ENCODE data around the gene KRT28.
"Not testable (repeated sequence)": the region's sequence is repeated elsewhere in the genome, so short reads cannot be mapped to it uniquely, and the experiment has no call there.

The KRT28 gene

GRCh38 chr17:40818733-40819527 lies 19.2 kb upstream of the KRT28 start:
- peak; percentile 71 to 75 for DNase-seq (ENCODE audit: low read depth in 1 of 2, low spot score in 1 of 2)

GRCh38 chr17:40818343-40818732 lies 18.6 kb upstream of the KRT28 start:
- no peak for DNase-seq (ENCODE audit: low read depth in 1 of 2, low spot score in 1 of 2)

GRCh38 chr17:40817103-40817682 lies 17.4 kb upstream of the KRT28 start:
- DNase-seq (ENCODE audit: low read depth in 1 of 2, low spot score in 1 of 2): no peak

- no peak for DNase-seq (ENCODE audit: low read depth in 1 of 2, low spot score in 1 of 2)
These were observed 16.8 kb upstream of the KRT28 start for GRCh38 chr17:40816569-40816968.

GRCh38 chr17:40815381-40815780 lies 15.6 kb upstream of the KRT28 start:
- DNase-seq (ENCODE audit: low read depth in 1 of 2, low spot score in 1 of 2): no peak

GRCh38 chr17:40814657-40815056 lies 14.9 kb upstream of the KRT28 start:
- DNase-seq (ENCODE audit: low read depth in 1 of 2, low spot score in 1 of 2): not testable (repeated sequence)

GRCh38 chr17:40813804-40814203 lies 14.0 kb upstream of the KRT28 start:
- no peak for DNase-seq (ENCODE audit: low read depth in 1 of 2, low spot score in 1 of 2)

GRCh38 chr17:40812639-40813038 lies 12.9 kb upstream of the KRT28 start:
- no peak for DNase-seq (ENCODE audit: low read depth in 1 of 2, low spot score in 1 of 2)

GRCh38 chr17:40810494-40810893 lies 10.7 kb upstream of the KRT28 start:
- DNase-seq (ENCODE audit: low read depth in 1 of 2, low spot score in 1 of 2): no peak

- no peak for DNase-seq (ENCODE audit: low read depth in 1 of 2, low spot score in 1 of 2)
These were observed 10.1 kb upstream of the KRT28 start for GRCh38 chr17:40809721-40810421.

GRCh38 chr17:40806131-40806530 lies 6.4 kb upstream of the KRT28 start:
- no peak for DNase-seq (ENCODE audit: low read depth in 1 of 2, low spot score in 1 of 2)

GRCh38 chr17:40803617-40804082 lies 3.9 kb upstream of the KRT28 start:
- peak; percentile 51 to 72 for DNase-seq (ENCODE audit: low read depth in 1 of 2, low spot score in 1 of 2)

- no peak for DNase-seq (ENCODE audit: low read depth in 1 of 2, low spot score in 1 of 2)
These were observed 1.4 kb upstream of the KRT28 start for GRCh38 chr17:40801157-40801556.

- no peak for DNase-seq (ENCODE audit: low read depth in 1 of 2, low spot score in 1 of 2)
These were observed 622 bp upstream of the KRT28 start for GRCh38 chr17:40800381-40800780.

GRCh38 chr17:40796846-40797245 lies 2.9 kb downstream of the KRT28 start:
- no peak for DNase-seq (ENCODE audit: low read depth in 1 of 2, low spot score in 1 of 2)

- DNase-seq (ENCODE audit: low read depth in 1 of 2, low spot score in 1 of 2): no peak
These were observed 4.6 kb downstream of the KRT28 start for GRCh38 chr17:40795019-40795667.

- no peak for DNase-seq (ENCODE audit: low read depth in 1 of 2, low spot score in 1 of 2)
These were observed 5.3 kb downstream of the KRT28 start for GRCh38 chr17:40794466-40794865.

GRCh38 chr17:40793832-40794231 lies 5.9 kb downstream of the KRT28 start:
- no peak for DNase-seq (ENCODE audit: low read depth in 1 of 2, low spot score in 1 of 2)

GRCh38 chr17:40791787-40792436 lies 7.8 kb downstream of the KRT28 start:
- no peak for DNase-seq (ENCODE audit: low read depth in 1 of 2, low spot score in 1 of 2)

- DNase-seq (ENCODE audit: low read depth in 1 of 2, low spot score in 1 of 2): no peak
These were observed 8.6 kb downstream of the KRT28 start for GRCh38 chr17:40791111-40791510.

- DNase-seq (ENCODE audit: low read depth in 1 of 2, low spot score in 1 of 2): no peak
These were observed 17.3 kb downstream of the KRT28 start, which contains the start of gene KRT27 for GRCh38 chr17:40782450-40782849. TSS of gene KRT27 (minus strand) at chr17:40782550. CDS start at chr17:40782493, 57 bp downstream.

Data from activated CD4-positive, alpha-beta T cell treated with anti-CD3 and anti-CD28 coated beads, Interleukin-2, amount 50 U/mL, for 24 hours (primary cell).